Neural cell (in vitro differentiated cells): ENCODE data around the gene FLYWCH1. TPM values are rescaled to one million over a fixed set of nuclear protein-coding genes. Genes with fewer than 3 reads are reported as not detected.

Source experiments
- H2AFZ ChIP-seq: fragments of 200-600, 300-800 bp; sonication (generic), shearing (Covaris generic); 2 replicates; pipeline ENCODE4 v1.6.0; 2014; ENCODE audit warnings: low read depth, mild to moderate bottlenecking, antibody characterized with exemption, low read length, moderate library complexity
- H3F3A ChIP-seq: fragments of 200-600 bp; shearing (Covaris generic); 2 replicates; pipeline ENCODE4 v1.6.1; 2016; ENCODE audit warnings: mild to moderate bottlenecking, moderate library complexity, mixed read lengths, antibody characterized with exemption, low read length; ENCODE audit not compliant: insufficient read depth, poor library complexity, severe bottlenecking
- H3K27ac ChIP-seq: fragments of 200-600, 300-800 bp; sonication (generic), shearing (Covaris generic); 2 replicates; pipeline ENCODE4 v1.5.1; 2014; ENCODE audit warnings: mild to moderate bottlenecking, low read length, moderate library complexity
- H3K27me3 ChIP-seq: fragments of 300-800, 200-600 bp; sonication (generic), shearing (Covaris generic); 2 replicates; pipeline ENCODE4 v1.6.0; 2014; ENCODE audit warnings: mild to moderate bottlenecking, low read depth, low read length, moderate library complexity; ENCODE audit not compliant: insufficient read depth
- H3K36me3 ChIP-seq: fragments of 300-800, 200-600 bp; sonication (generic), shearing (Covaris generic); 2 replicates; pipeline ENCODE4 v1.5.1; 2014; ENCODE audit warnings: mild to moderate bottlenecking, antibody characterized with exemption, low read length, moderate library complexity; ENCODE audit not compliant: insufficient read depth
- H3K4me2 ChIP-seq: fragments of 300-800, 200-600 bp; sonication (generic), shearing (Covaris generic); 2 replicates; pipeline ENCODE4 v1.6.0; 2014; ENCODE audit warnings: mild to moderate bottlenecking, low read length
- H3K4me3 ChIP-seq: fragments of 300-800, 200-600 bp; sonication (generic), shearing (Covaris generic); 2 replicates; pipeline ENCODE4 v1.5.1; 2014; ENCODE audit warnings: mild to moderate bottlenecking, low read length, moderate library complexity
- H3K79me2 ChIP-seq: fragments of 200-600 bp; shearing (Covaris generic); replicated peaks from 2 replicates; pipeline ENCODE4 v1.6.0; 2014; ENCODE audit warnings: mild to moderate bottlenecking, low read length, moderate library complexity; ENCODE audit not compliant: insufficient read depth
- H3K9ac ChIP-seq: fragments of 300-800, 200-600 bp; sonication (generic), shearing (Covaris generic); 2 replicates; pipeline ENCODE4 v1.6.1; 2016; ENCODE audit warnings: mild to moderate bottlenecking, low read length, mixed read lengths
- H3K9me2 ChIP-seq: fragments of 200-600 bp; shearing (Covaris generic); 2 replicates; pipeline ENCODE4 v1.6.1; 2016; ENCODE audit warnings: mild to moderate bottlenecking, low read length, mixed read lengths; ENCODE audit not compliant: insufficient read depth
- H3K9me3 ChIP-seq: fragments of 200-600, 300-800 bp; sonication (generic), shearing (Covaris generic); 2 replicates; pipeline ENCODE4 v1.6.1; 2016; ENCODE audit warnings: mild to moderate bottlenecking, mixed run types, low read length, moderate library complexity, mixed read lengths
- H4K20me1 ChIP-seq: fragments of 200-600 bp; shearing (Covaris generic); 2 replicates; pipeline ENCODE4 v1.6.1; 2016; ENCODE audit warnings: mild to moderate bottlenecking, mixed run types; ENCODE audit not compliant: insufficient read depth
- EP300 ChIP-seq: fragments of 450-650 bp; conservative IDR thresholded peaks from 2 replicates; pipeline ENCODE4 v1.6.1; 2014; ENCODE audit warnings: antibody characterized with exemption, mild to moderate bottlenecking, moderate library complexity; ENCODE audit not compliant: poor library complexity, severe bottlenecking
- EZH2 ChIP-seq: fragments of 200-600, 300-800 bp; shearing (Covaris generic), sonication (generic); IDR thresholded peaks from 2 replicates; pipeline ENCODE4 v1.6.1; 2014; ENCODE audit warnings: antibody characterized with exemption, low read length, borderline replicate concordance, mild to moderate bottlenecking; ENCODE audit not compliant: insufficient read depth, poor library complexity, severe bottlenecking
- MXI1 ChIP-seq: fragments of 450-650 bp; conservative IDR thresholded peaks from 2 replicates; pipeline ENCODE4 v1.6.1; 2014; ENCODE audit warnings: antibody characterized with exemption, mild to moderate bottlenecking; ENCODE audit not compliant: poor library complexity, severe bottlenecking
- POLR2AphosphoS5 ChIP-seq: IDR thresholded peaks from 2 replicates; pipeline ENCODE4 v1.6.1; 2012
- RAD21 ChIP-seq: fragments of 450-650 bp; conservative IDR thresholded peaks from 2 replicates; pipeline ENCODE4 v1.6.1; 2014; ENCODE audit warnings: antibody characterized with exemption, mild to moderate bottlenecking, moderate library complexity
- SMC3 ChIP-seq: fragments of 450-650 bp; conservative IDR thresholded peaks from 2 replicates; pipeline ENCODE4 v1.6.1; 2014; ENCODE audit warnings: antibody characterized with exemption, mild to moderate bottlenecking, moderate library complexity; ENCODE audit not compliant: poor library complexity
- TAF1 ChIP-seq: IDR thresholded peaks from 2 replicates; pipeline ENCODE4 v1.6.1; 2012; ENCODE audit warnings: low read depth
- polyA plus RNA-seq: library from polyadenylated mRNA; depleted of rRNA; stranded (reverse); fragments of >200 nt; gene quantifications from 2 replicates; pipeline ENCODE4 v1.2.3, GENCODE V29; 2014
- TF ChIP-seq, protein P1 (sequence below): IDR thresholded peaks from 2 replicates; pipeline ENCODE4 v1.6.1; 2012; ENCODE audit warnings: borderline replicate concordance
- TF ChIP-seq, protein P2 (sequence below): fragments of 450-650 bp; IDR thresholded peaks from 2 replicates; pipeline ENCODE4 v1.5.1; 2014; ENCODE audit warnings: antibody characterized with exemption, mild to moderate bottlenecking, moderate library complexity; ENCODE audit not compliant: poor library complexity, severe bottlenecking

The FLYWCH1 gene
- polyA plus RNA-seq, 1 donor from 2014 or later = 33.0 TPM

DNA sequence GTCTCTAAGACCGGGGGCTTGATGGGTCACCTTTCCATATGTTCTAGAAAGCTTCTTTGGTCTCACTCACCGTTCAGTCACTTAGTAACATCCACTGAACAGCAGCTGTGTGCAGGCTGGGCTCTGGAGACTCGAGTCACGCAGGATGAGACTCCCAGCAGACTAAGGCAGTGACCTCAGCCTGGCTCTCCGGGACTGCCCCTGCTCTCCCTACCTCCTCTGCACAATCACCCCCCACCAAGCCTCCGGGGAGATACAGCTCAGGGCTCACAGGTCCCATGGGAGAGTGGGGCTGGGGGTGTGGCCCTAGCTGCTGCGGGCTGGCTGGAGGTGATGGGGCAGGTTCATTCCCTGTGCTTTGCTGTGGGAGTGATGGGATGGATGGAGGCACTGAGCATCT is 14.6 kb upstream of the FLYWCH1 start:
- Histone ChIP-seq H3K79me2 (no peaks in the 10 kb centered on the region), H3K36me3 (no peaks in the 10 kb centered on the region), H3K4me3 (no peak overlapping the region), H4K20me1 (no peaks in the 10 kb centered on the region), H3F3A (no peaks in the 10 kb centered on the region), H3K27ac (no peak overlapping the region), H2AFZ (no peak overlapping the region), H3K9ac (no peak overlapping the region), H3K27me3 (no peaks in the 10 kb centered on the region), H3K4me2 (no peak overlapping the region), H3K9me2 (no peaks in the 10 kb centered on the region), H3K9me3 (no peaks in the 10 kb centered on the region)
- TF ChIP-seq EP300 (no peak), MXI1 (no peak)

DNA sequence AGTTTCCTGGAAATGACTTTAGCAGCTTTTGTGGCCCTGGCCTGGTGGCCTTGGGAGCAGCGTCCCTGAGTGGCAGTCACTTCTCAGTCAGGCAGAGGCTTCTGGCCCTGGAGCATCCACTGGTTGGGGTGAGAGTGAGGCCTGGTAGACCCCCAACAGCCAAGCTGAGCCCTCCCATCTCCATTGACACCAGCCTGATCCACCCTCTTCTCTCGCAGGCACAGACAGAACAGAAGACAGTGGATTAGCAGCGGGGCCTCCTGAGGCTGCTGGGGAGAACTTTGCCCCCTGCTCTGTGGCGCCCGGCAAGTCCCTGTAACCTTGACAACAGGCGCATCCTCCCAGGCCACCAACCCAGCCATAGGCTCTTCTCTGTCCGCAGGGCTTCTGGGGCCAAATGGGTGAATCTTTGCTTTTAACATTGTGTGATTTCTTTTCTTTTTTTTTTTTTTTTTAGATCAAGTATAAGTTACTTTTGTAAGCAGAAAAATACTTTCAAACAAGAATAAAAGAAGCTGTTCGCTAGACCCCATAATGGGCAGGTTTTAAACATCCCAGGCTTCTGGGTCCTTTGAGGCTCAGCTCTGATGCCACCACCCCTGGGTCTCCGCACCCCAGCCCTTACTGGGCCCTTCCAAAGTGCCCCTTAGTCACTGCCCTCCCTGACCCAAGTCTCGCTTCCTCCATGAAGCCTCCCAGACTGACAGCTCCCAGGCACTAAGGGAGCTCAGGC is 12.7 kb upstream of the FLYWCH1 start:
- no peaks in the 10 kb centered on the region for H3F3A ChIP-seq
- H3K9me3 ChIP-seq = no peaks in the 10 kb centered on the region
- no peaks in the 10 kb centered on the region for H3K27me3 ChIP-seq
- no peak overlapping the region for H3K27ac ChIP-seq
- no peaks in the 10 kb centered on the region for H4K20me1 ChIP-seq
- TF ChIP-seq RAD21 (no peak), SMC3 (no peak), EZH2 (no peak), MXI1 (no peak), EP300 (no peak), TAF1 (no peak), POLR2AphosphoS5 (no peak)
- TF ChIP-seq, protein P1, sequence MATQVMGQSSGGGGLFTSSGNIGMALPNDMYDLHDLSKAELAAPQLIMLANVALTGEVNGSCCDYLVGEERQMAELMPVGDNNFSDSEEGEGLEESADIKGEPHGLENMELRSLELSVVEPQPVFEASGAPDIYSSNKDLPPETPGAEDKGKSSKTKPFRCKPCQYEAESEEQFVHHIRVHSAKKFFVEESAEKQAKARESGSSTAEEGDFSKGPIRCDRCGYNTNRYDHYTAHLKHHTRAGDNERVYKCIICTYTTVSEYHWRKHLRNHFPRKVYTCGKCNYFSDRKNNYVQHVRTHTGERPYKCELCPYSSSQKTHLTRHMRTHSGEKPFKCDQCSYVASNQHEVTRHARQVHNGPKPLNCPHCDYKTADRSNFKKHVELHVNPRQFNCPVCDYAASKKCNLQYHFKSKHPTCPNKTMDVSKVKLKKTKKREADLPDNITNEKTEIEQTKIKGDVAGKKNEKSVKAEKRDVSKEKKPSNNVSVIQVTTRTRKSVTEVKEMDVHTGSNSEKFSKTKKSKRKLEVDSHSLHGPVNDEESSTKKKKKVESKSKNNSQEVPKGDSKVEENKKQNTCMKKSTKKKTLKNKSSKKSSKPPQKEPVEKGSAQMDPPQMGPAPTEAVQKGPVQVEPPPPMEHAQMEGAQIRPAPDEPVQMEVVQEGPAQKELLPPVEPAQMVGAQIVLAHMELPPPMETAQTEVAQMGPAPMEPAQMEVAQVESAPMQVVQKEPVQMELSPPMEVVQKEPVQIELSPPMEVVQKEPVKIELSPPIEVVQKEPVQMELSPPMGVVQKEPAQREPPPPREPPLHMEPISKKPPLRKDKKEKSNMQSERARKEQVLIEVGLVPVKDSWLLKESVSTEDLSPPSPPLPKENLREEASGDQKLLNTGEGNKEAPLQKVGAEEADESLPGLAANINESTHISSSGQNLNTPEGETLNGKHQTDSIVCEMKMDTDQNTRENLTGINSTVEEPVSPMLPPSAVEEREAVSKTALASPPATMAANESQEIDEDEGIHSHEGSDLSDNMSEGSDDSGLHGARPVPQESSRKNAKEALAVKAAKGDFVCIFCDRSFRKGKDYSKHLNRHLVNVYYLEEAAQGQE = no peak
- no peaks in the 10 kb centered on the region for H3K9me2 ChIP-seq
- no peak overlapping the region for H3K4me2 ChIP-seq
- no peak overlapping the region for H2AFZ ChIP-seq
- no peak overlapping the region for H3K4me3 ChIP-seq
- no peaks in the 10 kb centered on the region for H3K36me3 ChIP-seq
- no peaks in the 10 kb centered on the region for H3K79me2 ChIP-seq
- no peak overlapping the region for H3K9ac ChIP-seq

DNA sequence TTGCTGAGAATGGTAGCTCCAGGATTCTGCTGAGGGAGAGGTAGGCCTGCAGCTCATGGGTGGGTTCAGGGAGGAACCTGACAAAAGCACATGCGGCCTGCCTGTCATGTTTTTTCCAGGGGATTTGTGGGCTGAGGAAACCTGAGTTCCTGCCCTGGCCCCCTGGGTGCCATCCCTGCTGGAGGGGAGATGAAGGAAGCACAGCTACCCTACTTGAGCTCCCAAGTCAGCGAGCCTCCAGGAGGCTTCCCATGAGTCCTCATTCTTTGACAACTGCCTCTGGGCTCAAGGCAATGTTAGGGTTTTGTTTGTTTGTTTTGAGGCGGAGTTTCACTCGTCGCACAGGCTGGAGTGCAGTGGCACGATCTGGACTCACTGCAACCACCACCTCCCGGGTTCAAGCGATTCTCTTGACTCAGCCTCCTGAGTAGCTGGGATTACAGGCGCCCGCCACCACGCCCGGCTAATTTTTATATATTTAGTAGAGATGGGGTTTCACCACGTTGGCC is 12.1 kb upstream of the FLYWCH1 start:
- no peak for TF ChIP-seq SMC3
- no peak for TF ChIP-seq RAD21
- no peak for TF ChIP-seq POLR2AphosphoS5
- TF ChIP-seq, protein P1 = no peak
- TF ChIP-seq TAF1 = no peak
- no peak for TF ChIP-seq EP300
- TF ChIP-seq MXI1 = no peak
- TF ChIP-seq, protein P2, sequence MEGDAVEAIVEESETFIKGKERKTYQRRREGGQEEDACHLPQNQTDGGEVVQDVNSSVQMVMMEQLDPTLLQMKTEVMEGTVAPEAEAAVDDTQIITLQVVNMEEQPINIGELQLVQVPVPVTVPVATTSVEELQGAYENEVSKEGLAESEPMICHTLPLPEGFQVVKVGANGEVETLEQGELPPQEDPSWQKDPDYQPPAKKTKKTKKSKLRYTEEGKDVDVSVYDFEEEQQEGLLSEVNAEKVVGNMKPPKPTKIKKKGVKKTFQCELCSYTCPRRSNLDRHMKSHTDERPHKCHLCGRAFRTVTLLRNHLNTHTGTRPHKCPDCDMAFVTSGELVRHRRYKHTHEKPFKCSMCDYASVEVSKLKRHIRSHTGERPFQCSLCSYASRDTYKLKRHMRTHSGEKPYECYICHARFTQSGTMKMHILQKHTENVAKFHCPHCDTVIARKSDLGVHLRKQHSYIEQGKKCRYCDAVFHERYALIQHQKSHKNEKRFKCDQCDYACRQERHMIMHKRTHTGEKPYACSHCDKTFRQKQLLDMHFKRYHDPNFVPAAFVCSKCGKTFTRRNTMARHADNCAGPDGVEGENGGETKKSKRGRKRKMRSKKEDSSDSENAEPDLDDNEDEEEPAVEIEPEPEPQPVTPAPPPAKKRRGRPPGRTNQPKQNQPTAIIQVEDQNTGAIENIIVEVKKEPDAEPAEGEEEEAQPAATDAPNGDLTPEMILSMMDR = no peak
- TF ChIP-seq EZH2 = no peak
- H3K79me2 ChIP-seq = no peaks in the 10 kb centered on the region
- H3K4me2 ChIP-seq = no peak overlapping the region
- H3K4me3 ChIP-seq = no peak overlapping the region
- no peaks in the 10 kb centered on the region for H3K9me2 ChIP-seq
- no peak overlapping the region for H3K9ac ChIP-seq
- no peaks in the 10 kb centered on the region for H4K20me1 ChIP-seq
- no peaks in the 10 kb centered on the region for H3K9me3 ChIP-seq
- H3K27me3 ChIP-seq = no peaks in the 10 kb centered on the region
- H3K27ac ChIP-seq = no peak overlapping the region
- no peak overlapping the region for H2AFZ ChIP-seq
- H3K36me3 ChIP-seq = no peaks in the 10 kb centered on the region
- H3F3A ChIP-seq = no peaks in the 10 kb centered on the region
